Measurements from ENCODE around the gene TP63. TPM values are rescaled to one million over a fixed set of nuclear protein-coding genes. Genes with fewer than 3 reads are reported as not detected.

TP63 gene
- total and polyA plus RNA-seq, 3 donors from 2014 or later, result 5.2 to 10.5 (median 6.0) TPM

DNA sequence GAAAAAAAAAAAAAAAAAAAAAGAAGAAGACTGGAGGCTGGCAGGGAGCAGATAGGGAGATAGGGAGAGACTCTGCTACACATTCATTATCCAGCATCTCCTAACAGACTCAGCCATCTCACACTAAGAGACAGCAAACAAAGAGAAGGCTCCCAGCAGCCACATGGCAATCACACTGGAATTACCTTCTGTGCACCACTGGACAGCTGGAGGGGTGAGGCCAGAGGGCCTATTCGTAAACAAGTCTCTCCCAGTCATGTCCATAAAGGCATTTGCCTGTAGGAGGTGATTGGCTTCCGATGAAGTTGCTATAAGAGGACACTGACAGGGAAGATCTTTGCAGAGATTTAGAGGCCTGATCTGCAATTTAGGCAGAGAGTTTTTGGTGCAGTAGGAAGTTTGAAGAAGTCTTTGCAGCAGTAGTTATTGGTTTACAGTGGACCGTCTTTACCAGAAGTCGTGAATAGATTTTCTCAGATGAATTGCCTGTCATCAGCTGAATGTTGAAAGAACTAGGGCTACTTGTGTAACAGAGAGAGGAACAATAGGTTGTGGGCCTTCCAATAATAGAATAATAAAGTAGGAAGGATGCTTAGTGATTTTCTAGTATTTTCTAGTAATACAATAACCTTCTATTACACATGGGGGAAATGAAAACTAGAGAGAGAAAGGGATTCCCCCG lies 89.7 kb downstream of the TP63 start:
- intact Hi-C loops (cut with DNase I; ENCODE audit: low total_unique reads), result no loop called here
- no peak overlapping the region for H3K4me3 ChIP-seq
- no peaks in the 10 kb centered on the region for H3K9me3 ChIP-seq
- no peak overlapping the region for H3K27ac ChIP-seq
- WGBS, 2 donors, result 90 to 92% methylated on average over 5 of the region's 5 CpGs
- no peaks in the 10 kb centered on the region for H3K27me3 ChIP-seq
- no peaks in the 10 kb centered on the region for H3K4me1 ChIP-seq
- no peak for DNase-seq
- H3K36me3 ChIP-seq (ENCODE audit: low read depth, missing control alignments), result no peaks in the 10 kb centered on the region
- TF ChIP-seq POLR2A (IDR thresholded peaks at IDR 0.05), result no peak
- TF ChIP-seq, protein P1, sequence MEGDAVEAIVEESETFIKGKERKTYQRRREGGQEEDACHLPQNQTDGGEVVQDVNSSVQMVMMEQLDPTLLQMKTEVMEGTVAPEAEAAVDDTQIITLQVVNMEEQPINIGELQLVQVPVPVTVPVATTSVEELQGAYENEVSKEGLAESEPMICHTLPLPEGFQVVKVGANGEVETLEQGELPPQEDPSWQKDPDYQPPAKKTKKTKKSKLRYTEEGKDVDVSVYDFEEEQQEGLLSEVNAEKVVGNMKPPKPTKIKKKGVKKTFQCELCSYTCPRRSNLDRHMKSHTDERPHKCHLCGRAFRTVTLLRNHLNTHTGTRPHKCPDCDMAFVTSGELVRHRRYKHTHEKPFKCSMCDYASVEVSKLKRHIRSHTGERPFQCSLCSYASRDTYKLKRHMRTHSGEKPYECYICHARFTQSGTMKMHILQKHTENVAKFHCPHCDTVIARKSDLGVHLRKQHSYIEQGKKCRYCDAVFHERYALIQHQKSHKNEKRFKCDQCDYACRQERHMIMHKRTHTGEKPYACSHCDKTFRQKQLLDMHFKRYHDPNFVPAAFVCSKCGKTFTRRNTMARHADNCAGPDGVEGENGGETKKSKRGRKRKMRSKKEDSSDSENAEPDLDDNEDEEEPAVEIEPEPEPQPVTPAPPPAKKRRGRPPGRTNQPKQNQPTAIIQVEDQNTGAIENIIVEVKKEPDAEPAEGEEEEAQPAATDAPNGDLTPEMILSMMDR (IDR thresholded peaks at IDR 0.05), result no peak

DNA sequence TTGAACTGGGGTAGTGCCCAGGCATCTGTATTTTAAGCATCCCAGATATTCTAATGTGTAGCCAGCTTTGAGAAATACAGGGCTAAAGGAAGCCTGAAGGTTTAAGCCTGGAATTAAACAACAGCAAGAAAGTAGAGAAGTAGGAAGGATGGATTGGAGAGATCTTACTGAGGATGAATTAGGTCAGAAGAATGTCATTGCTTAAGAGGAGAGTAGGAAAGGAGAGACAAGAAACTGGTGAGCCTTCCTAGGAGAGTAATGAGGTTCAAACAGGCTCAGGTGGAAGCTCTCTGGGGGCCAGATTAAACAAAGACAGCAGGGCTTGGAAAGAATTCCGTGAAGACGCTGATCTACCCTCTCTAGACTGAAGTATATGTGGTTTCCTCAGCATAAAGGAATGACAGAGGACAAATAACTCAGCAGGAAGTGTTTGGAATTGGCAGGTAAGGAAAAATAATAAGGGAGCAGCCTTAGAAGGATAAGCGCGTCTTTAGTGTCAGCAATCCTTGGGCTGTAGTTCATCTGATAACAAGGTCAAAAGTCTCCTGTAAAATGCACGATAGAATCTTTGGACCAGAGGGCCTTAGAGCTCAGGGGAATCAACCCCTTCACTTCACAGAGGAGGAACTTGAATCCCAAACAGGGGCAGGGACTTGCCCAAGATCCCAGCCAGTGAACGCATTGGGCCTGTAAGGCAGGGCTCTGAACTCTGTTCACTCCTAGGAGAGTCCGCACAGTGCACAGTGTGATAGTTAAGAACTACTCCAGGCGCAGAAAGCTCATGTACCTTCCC lies 90.9 kb downstream of the TP63 start:
- Histone ChIP-seq H3K36me3 (ENCODE audit: low read depth, missing control alignments) (no peaks in the 10 kb centered on the region), H3K4me3 (no peak overlapping the region), H3K9me3 (no peaks in the 10 kb centered on the region), H3K4me1 (no peaks in the 10 kb centered on the region), H3K27ac (no peak overlapping the region), H3K27me3 (no peaks in the 10 kb centered on the region)
- intact Hi-C loops (cut with DNase I; ENCODE audit: low total_unique reads), result no loop called here
- TF ChIP-seq, protein P1 (IDR thresholded peaks at IDR 0.05), result no peak
- no peak for TF ChIP-seq POLR2A (IDR thresholded peaks at IDR 0.05)
- WGBS, 2 donors, result 80 to 86% methylated on average over 8 of the region's 8 CpGs
- DNase-seq, result no peak

DNA sequence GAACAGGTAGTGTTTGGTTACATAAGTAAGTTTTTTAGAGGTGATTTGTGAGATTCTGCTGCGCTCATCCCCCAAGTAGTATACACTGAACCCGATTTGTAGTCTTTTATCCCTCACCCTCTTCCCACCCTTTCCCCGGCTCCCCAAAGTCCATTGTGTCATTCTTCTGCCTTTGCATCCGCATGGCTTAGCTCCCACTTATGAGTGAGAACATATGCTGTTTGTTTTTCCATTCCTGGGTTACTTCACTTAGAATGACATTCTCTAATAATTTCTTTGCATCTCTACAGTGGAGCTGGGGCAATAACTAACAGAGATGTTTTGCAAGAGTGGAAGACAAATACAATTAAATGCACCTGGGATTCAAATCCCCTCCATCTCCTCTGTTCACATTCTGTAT lies 93.2 kb downstream of the TP63 start:
- no peak for TF ChIP-seq POLR2A (IDR thresholded peaks at IDR 0.05)
- TF ChIP-seq, protein P1 (IDR thresholded peaks at IDR 0.05), result no peak
- no peak for DNase-seq
- Histone ChIP-seq H3K36me3 (ENCODE audit: low read depth, missing control alignments) (no peaks in the 10 kb centered on the region), H3K4me1 (no peaks in the 10 kb centered on the region), H3K9me3 (no peaks in the 10 kb centered on the region), H3K27ac (no peak overlapping the region), H3K4me3 (no peak overlapping the region), H3K27me3 (no peaks in the 10 kb centered on the region)
- intact Hi-C loops (cut with DNase I; ENCODE audit: low total_unique reads), result no loop called here
- WGBS, 2 donors, result 87 to 94% methylated on average over 4 of the region's 4 CpGs

DNA sequence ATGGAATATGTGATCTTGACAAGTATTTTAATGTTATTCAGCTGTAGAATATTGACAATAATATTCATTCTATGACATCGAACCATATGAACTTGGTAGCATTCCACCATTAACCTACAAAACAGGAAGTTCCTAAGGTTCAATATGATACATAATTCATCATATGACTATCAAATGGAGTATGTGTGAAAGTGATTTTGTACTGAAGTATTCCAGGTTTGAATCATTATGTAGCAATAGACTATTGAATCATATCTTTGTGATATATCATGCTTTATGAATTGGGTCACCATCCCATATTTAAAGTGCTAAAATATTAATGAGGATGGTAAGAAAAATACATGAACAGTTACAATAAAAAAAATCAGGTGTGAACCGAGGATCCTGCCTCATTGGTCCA lies 95.1 kb downstream of the TP63 start:
- intact Hi-C loops (cut with DNase I; ENCODE audit: low total_unique reads), result no loop called here
- Histone ChIP-seq H3K27ac (no peak overlapping the region), H3K4me1 (no peaks in the 10 kb centered on the region), H3K9me3 (no peaks in the 10 kb centered on the region), H3K36me3 (ENCODE audit: low read depth, missing control alignments) (no peaks in the 10 kb centered on the region), H3K4me3 (no peak overlapping the region), H3K27me3 (no peaks in the 10 kb centered on the region)
- no peak for TF ChIP-seq POLR2A (IDR thresholded peaks at IDR 0.05)
- TF ChIP-seq, protein P1 (IDR thresholded peaks at IDR 0.05), result no peak
- DNase-seq, result no peak
- WGBS, 2 donors, result 93 to 94% methylated on average over 2 of the region's 2 CpGs
